ENCODE data around the gene ADM5.

ADM5 gene

GRCh38 chr19:49738268-49738667 is 48.9 kb downstream of the ADM5 start:
- Histone ChIP-seq H3K9me3 (ENCODE audit: severe bottlenecking) (no peaks in the 10 kb centered on the region), H3K27me3 (ENCODE audit: insufficient read depth, low read depth, severe bottlenecking) (no peaks in the 10 kb centered on the region), H3K27ac (no peak overlapping the region), H3K36me3 (no peaks in the 10 kb centered on the region), H3K4me3 (ENCODE audit: low read depth, low read length) (no peak overlapping the region)
- no peak for TF ChIP-seq CTCF (IDR thresholded peaks at IDR 0.05; ENCODE audit: low read depth, low read length)
- DNase-seq, result no peak

GRCh38 chr19:49739098-49739497 is 49.7 kb downstream of the ADM5 start:
- TF ChIP-seq CTCF (IDR thresholded peaks at IDR 0.05; ENCODE audit: low read depth, low read length), result no peak
- DNase-seq, result no peak
- H3K27ac ChIP-seq, result no peak overlapping the region

GRCh38 chr19:49739933-49740332 is 50.5 kb downstream of the ADM5 start:
- Histone ChIP-seq H3K27me3 (ENCODE audit: insufficient read depth, low read depth, severe bottlenecking) (no peaks in the 10 kb centered on the region), H3K9me3 (ENCODE audit: severe bottlenecking) (no peaks in the 10 kb centered on the region), H3K27ac (no peak overlapping the region), H3K36me3 (no peaks in the 10 kb centered on the region), H3K4me3 (ENCODE audit: low read depth, low read length) (no peak overlapping the region)
- no peak for TF ChIP-seq CTCF (IDR thresholded peaks at IDR 0.05; ENCODE audit: low read depth, low read length)
- DNase-seq, result no peak

More at GRCh38 chr19:49739098-49739497, 49.7 kb downstream of the ADM5 start:
- no peaks in the 10 kb centered on the region for H3K9me3 ChIP-seq (ENCODE audit: severe bottlenecking)
- H3K4me3 ChIP-seq (ENCODE audit: low read depth, low read length), result no peak overlapping the region
- H3K36me3 ChIP-seq, result no peaks in the 10 kb centered on the region
- no peaks in the 10 kb centered on the region for H3K27me3 ChIP-seq (ENCODE audit: insufficient read depth, low read depth, severe bottlenecking)

Data from WERI-Rb-1 (cell line).